CD4-positive, alpha-beta T cell (primary cell): ENCODE data around the gene DOCK4. TPM values are rescaled to one million over a fixed set of nuclear protein-coding genes. Genes with fewer than 3 reads are reported as not detected.

ENCODE experiments used
- ATAC-seq: fragments of 200-7000 bp; cut with Tn5 transposase; one replicate; pipeline ENCODE4 v1.10.0; 2022; ENCODE audit warnings: mild to moderate bottlenecking; ENCODE audit not compliant: poor library complexity
- CTCF ChIA-PET: fragments of 350-600 bp; sonication (Branson Sonifier 250); formaldehyde crosslinking; loops from one replicate; lab custom pipeline; 2021; ENCODE audit warnings: antibody characterized with exemption, inconsistent platforms; lab: Charles Lee
- POLR2A ChIA-PET: fragments of 350-600 bp; sonication (Branson Sonifier 250); formaldehyde crosslinking; loops from one replicate; lab custom pipeline; 2021; ENCODE audit warnings: antibody characterized with exemption, inconsistent platforms; lab: Charles Lee
- DNase-seq, 14 experiments: peaks; one replicate each; pipeline ENCODE4 v3.0.0-alpha.2; 2013 to 2020; ENCODE audit warnings: mixed read lengths in 2 of 14
- H3K27ac ChIP-seq, 2 donors: one replicate each; pipeline versions ENCODE4 v1.5.1 to v1.7.0; 2013; ENCODE audit warnings: low read length in 2 of 2, low read depth in 1 of 2, mild to moderate bottlenecking in 1 of 2
- H3K27me3 ChIP-seq, 2 experiments: 1 replicate in 1 of 2; 2 replicates in 1 of 2; pipeline versions ENCODE4 v1.6.1 to v1.7.0; 2013; ENCODE audit warnings: low read length in 2 of 2, control low read depth in 1 of 2, mild to moderate bottlenecking in 1 of 2, moderate library complexity in 1 of 2; ENCODE audit not compliant: insufficient read depth in 2 of 2, control insufficient read depth in 1 of 2
- H3K36me3 ChIP-seq: one replicate; pipeline ENCODE4 v1.6.1; 2013; ENCODE audit warnings: low read length, control low read depth; ENCODE audit not compliant: insufficient read depth
- H3K4me1 ChIP-seq: one replicate; pipeline ENCODE4 v1.6.1; 2013; ENCODE audit warnings: low read length, control low read depth; ENCODE audit not compliant: insufficient read depth
- H3K4me3 ChIP-seq: one replicate; pipeline ENCODE4 v1.5.1; 2013; ENCODE audit warnings: mild to moderate bottlenecking, low read length, moderate library complexity
- H3K9me3 ChIP-seq, 2 experiments: 1 replicate in 1 of 2; 2 replicates in 1 of 2; pipeline versions ENCODE4 v1.6.1 to v1.7.0; 2013; ENCODE audit warnings: low read length in 2 of 2, mild to moderate bottlenecking in 2 of 2, control low read depth in 1 of 2, moderate library complexity in 1 of 2; ENCODE audit not compliant: control insufficient read depth in 1 of 2, insufficient read depth in 1 of 2
- H3K27ac Mint-ChIP-seq: one replicate; pipeline ENCODE4 v1.8.0; 2020; ENCODE audit warnings: mixed read lengths
- H3K27me3 Mint-ChIP-seq: one replicate; pipeline ENCODE4 v1.8.0; 2021; ENCODE audit warnings: mixed read lengths
- H3K36me3 Mint-ChIP-seq: one replicate; pipeline ENCODE4 v1.8.0; 2021; ENCODE audit warnings: low read depth, mixed read lengths
- H3K4me1 Mint-ChIP-seq: one replicate; pipeline ENCODE4 v1.8.0; 2021; ENCODE audit warnings: low read depth, mixed read lengths
- H3K4me3 Mint-ChIP-seq: one replicate; pipeline ENCODE4 v1.8.0; 2020; ENCODE audit warnings: mild to moderate bottlenecking, mixed read lengths
- H3K9me3 Mint-ChIP-seq: one replicate; pipeline ENCODE4 v1.8.0; 2020; ENCODE audit warnings: mixed read lengths
- intact Hi-C, 2 experiments: fragments of 100-400 bp; cut with DNase I in 1 of 2; cut with micrococcal nuclease in 1 of 2; formaldehyde crosslinking; loops; one replicate each; pipeline versions ENCODE4 v1.15.1 to v1.9.0; 2023 to 2025; cut with DNase I, micrococcal nuclease
- total RNA-seq, 174 experiments: library from RNA in 2 of 174; stranded (reverse) in 2 of 174; gene quantifications; one replicate each; pipeline ENCODE4 v1.2.3 and lab custom pipeline; 2021 to 2026
- TF ChIP-seq, protein P1 (sequence below): fragments of 200-600 bp; IDR thresholded peaks from one replicate; pipeline ENCODE4 v1.8.0; 2022; ENCODE audit warnings: antibody characterized with exemption, mild to moderate bottlenecking

DOCK4 gene
- total RNA-seq, 2 experiments from 2014 or later, result 0.31 to 0.38 TPM

DNA sequence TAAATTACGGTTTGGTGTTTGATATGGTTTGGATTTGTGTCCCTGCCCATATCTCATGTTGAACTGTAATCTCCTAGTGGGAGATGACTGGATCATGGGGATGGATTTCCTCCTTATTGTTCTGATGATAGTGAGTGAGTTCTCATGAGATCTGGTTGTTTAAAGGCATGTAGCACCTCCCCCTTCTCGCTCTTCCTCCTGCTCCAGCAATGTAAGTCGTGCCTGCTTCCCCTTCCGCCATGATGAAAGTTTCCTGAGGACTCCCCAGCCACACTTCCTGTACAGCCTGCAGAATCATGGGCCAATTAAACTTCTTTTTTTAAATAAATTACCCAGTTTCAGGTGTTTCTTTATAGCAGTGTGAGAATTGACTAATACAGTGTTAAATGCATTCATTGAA, 116.6 kb downstream of the DOCK4 start:
- CTCF ChIA-PET, result interaction anchor here (1.0 kb wide), 1 partner anchor 25 kb away, joined by 3 read pairs; no protein-coding TSS in a partner anchor
- Histone ChIP-seq H3K4me1 (no peaks in the 10 kb centered on the region), H3K9me3 (no peaks in the 10 kb centered on the region), H3K36me3 (no peaks in the 10 kb centered on the region), H3K27ac (no peak overlapping the region), H3K4me3 (no peak overlapping the region), H3K27me3 (no peaks in the 10 kb centered on the region)
- H3K27ac Mint-ChIP-seq, result no peak overlapping the region
- no peak overlapping the region for H3K4me3 Mint-ChIP-seq
- H3K36me3 Mint-ChIP-seq, result no peaks in the 10 kb centered on the region
- DNase-seq (peak in 2 of 14 experiments; percentile 38 to 39), ATAC-seq (no peak)
- TF ChIP-seq, protein P1, sequence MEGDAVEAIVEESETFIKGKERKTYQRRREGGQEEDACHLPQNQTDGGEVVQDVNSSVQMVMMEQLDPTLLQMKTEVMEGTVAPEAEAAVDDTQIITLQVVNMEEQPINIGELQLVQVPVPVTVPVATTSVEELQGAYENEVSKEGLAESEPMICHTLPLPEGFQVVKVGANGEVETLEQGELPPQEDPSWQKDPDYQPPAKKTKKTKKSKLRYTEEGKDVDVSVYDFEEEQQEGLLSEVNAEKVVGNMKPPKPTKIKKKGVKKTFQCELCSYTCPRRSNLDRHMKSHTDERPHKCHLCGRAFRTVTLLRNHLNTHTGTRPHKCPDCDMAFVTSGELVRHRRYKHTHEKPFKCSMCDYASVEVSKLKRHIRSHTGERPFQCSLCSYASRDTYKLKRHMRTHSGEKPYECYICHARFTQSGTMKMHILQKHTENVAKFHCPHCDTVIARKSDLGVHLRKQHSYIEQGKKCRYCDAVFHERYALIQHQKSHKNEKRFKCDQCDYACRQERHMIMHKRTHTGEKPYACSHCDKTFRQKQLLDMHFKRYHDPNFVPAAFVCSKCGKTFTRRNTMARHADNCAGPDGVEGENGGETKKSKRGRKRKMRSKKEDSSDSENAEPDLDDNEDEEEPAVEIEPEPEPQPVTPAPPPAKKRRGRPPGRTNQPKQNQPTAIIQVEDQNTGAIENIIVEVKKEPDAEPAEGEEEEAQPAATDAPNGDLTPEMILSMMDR, result no peak
- H3K27me3 Mint-ChIP-seq, result peaks cover 7% of the 10 kb centered on the region
- intact Hi-C loops, result no loop called here
- no peaks in the 10 kb centered on the region for H3K9me3 Mint-ChIP-seq
- no peaks in the 10 kb centered on the region for H3K4me1 Mint-ChIP-seq
- POLR2A ChIA-PET, result no interaction called here

- H3K4me3 ChIP-seq, result no peak overlapping the region
- POLR2A ChIA-PET, result no interaction called here
These were observed 117.6 kb downstream of the DOCK4 start for GRCh38 chr7:112088484-112089016.

DNA sequence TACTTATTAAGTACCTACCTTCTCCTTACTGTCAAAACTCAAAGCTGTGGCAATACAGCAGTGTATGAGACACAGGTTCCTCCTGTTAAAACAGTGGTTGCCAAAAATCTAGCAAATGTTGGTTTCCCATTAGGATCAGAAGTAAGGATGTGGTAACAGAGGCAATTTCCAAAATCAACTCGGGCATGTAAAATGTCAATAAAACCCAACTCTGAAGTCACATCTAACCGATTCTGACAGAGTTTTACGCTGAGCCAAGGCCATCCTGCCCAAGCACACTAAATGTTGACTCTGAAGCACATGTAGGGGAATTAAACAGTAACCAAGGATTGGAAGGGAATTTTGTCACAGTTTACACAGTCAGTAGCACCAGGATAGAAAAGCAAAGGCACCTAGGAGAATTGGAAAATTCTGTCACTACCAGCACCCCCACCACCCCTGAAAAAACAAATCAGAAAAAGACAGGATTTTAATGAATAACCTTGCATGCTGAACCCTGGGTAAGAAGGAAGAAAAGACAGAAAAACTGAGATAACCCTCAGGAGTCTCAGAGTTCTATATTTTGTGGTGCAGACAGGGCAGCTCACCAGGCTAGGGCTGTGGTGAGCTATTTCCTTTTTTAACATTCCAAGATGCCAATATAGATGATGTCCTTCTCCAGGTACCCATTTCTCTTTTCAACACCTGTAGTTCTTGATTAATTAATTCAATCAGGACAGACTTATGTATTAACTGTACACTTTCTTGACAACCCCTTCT, 119.5 kb downstream of the DOCK4 start:
- ATAC-seq, result no peak
- intact Hi-C loops, result no loop called here
- H3K36me3 Mint-ChIP-seq, result no peaks in the 10 kb centered on the region
- Histone ChIP-seq H3K9me3 (no peaks in the 10 kb centered on the region), H3K4me3 (no peak overlapping the region), H3K36me3 (no peaks in the 10 kb centered on the region), H3K4me1 (no peaks in the 10 kb centered on the region), H3K27me3 (no peaks in the 10 kb centered on the region), H3K27ac (no peak overlapping the region)
- H3K4me1 Mint-ChIP-seq, result no peaks in the 10 kb centered on the region
- TF ChIP-seq, protein P1, result no peak
- H3K4me3 Mint-ChIP-seq, result no peak overlapping the region
- no peak overlapping the region for H3K27ac Mint-ChIP-seq
- peaks cover 7% of the 10 kb centered on the region for H3K27me3 Mint-ChIP-seq
- DNase-seq, result no peak
- ChIA-PET POLR2A (no interaction called here), CTCF (no interaction called here)
- no peaks in the 10 kb centered on the region for H3K9me3 Mint-ChIP-seq

More at GRCh38 chr7:112088484-112089016, 117.6 kb downstream of the DOCK4 start:
- Mint-ChIP-seq H3K27me3 (peaks cover 7% of the 10 kb centered on the region), H3K4me3 (no peak overlapping the region), H3K27ac (no peak overlapping the region), H3K4me1 (no peaks in the 10 kb centered on the region), H3K36me3 (no peaks in the 10 kb centered on the region), H3K9me3 (no peaks in the 10 kb centered on the region)
- no peaks in the 10 kb centered on the region for H3K4me1 ChIP-seq
- CTCF ChIA-PET, result no interaction called here
- DNase-seq (no peak), ATAC-seq (no peak)
- intact Hi-C loops, result no loop called here
- H3K9me3 ChIP-seq, result no peaks in the 10 kb centered on the region
- H3K27me3 ChIP-seq, result no peaks in the 10 kb centered on the region
- no peak overlapping the region for H3K27ac ChIP-seq
- H3K36me3 ChIP-seq, result no peaks in the 10 kb centered on the region
- TF ChIP-seq, protein P1, result no peak
